ENCODE measurements around the gene GDAP1L1. TPM values are rescaled to one million over a fixed set of nuclear protein-coding genes. Genes with fewer than 3 reads are reported as not detected.
"Not testable (repeated sequence)": the region's sequence is repeated elsewhere in the genome, so short reads cannot be mapped to it uniquely, and the experiment has no call there.

The GDAP1L1 gene
- total RNA-seq, 1 donor from 2014 or later = not detected

- Mint-ChIP-seq H3K9me3 (no peaks in the 10 kb centered on the region), H3K27me3 (ENCODE audit: low read depth) (no peaks in the 10 kb centered on the region), H3K4me1 (ENCODE audit: low read depth) (no peaks in the 10 kb centered on the region), H3K4me3 (ENCODE audit: low read depth) (no peak overlapping the region), H3K27ac (no peak overlapping the region), H3K36me3 (ENCODE audit: low read depth) (no peaks in the 10 kb centered on the region)
- no peak for DNase-seq (ENCODE audit: low spot score)
- intact Hi-C loops (cut with micrococcal nuclease) = no loop called here
Measured at GRCh38 chr20:44274303-44275017, 27.4 kb downstream of the GDAP1L1 start.

- intact Hi-C loops (cut with micrococcal nuclease) = no loop called here
- Mint-ChIP-seq H3K4me1 (ENCODE audit: low read depth) (no peaks in the 10 kb centered on the region), H3K27ac (no peak overlapping the region), H3K9me3 (no peaks in the 10 kb centered on the region), H3K27me3 (ENCODE audit: low read depth) (no peaks in the 10 kb centered on the region), H3K36me3 (ENCODE audit: low read depth) (no peaks in the 10 kb centered on the region), H3K4me3 (ENCODE audit: low read depth) (no peak overlapping the region)
- no peak for DNase-seq (ENCODE audit: low spot score)
Measured at GRCh38 chr20:44279228-44279627, 32.1 kb downstream of the GDAP1L1 start.

GRCh38 chr20:44280387-44280786 is 33.3 kb downstream of the GDAP1L1 start:
- H3K36me3 Mint-ChIP-seq (ENCODE audit: low read depth) = no peaks in the 10 kb centered on the region
- H3K4me1 Mint-ChIP-seq (ENCODE audit: low read depth) = no peaks in the 10 kb centered on the region
- H3K27me3 Mint-ChIP-seq (ENCODE audit: low read depth) = no peaks in the 10 kb centered on the region
- no peaks in the 10 kb centered on the region for H3K9me3 Mint-ChIP-seq
- DNase-seq (ENCODE audit: low spot score) = no peak
- intact Hi-C loops (cut with micrococcal nuclease) = no loop called here
- no peak overlapping the region for H3K4me3 Mint-ChIP-seq (ENCODE audit: low read depth)
- no peak overlapping the region for H3K27ac Mint-ChIP-seq

GRCh38 chr20:44282192-44282591 is 35.1 kb downstream of the GDAP1L1 start:
- Mint-ChIP-seq H3K4me1 (ENCODE audit: low read depth) (no peaks in the 10 kb centered on the region), H3K4me3 (ENCODE audit: low read depth) (no peak overlapping the region), H3K27ac (no peak overlapping the region)

GRCh38 chr20:44284032-44284431 is 36.9 kb downstream of the GDAP1L1 start:
- Mint-ChIP-seq H3K9me3 (no peaks in the 10 kb centered on the region), H3K36me3 (ENCODE audit: low read depth) (no peaks in the 10 kb centered on the region), H3K27ac (no peak overlapping the region), H3K4me1 (ENCODE audit: low read depth) (no peaks in the 10 kb centered on the region), H3K27me3 (ENCODE audit: low read depth) (no peaks in the 10 kb centered on the region), H3K4me3 (ENCODE audit: low read depth) (no peak overlapping the region)
- intact Hi-C loops (cut with micrococcal nuclease) = no loop called here
- no peak for DNase-seq (ENCODE audit: low spot score)

More at GRCh38 chr20:44282192-44282591, 35.1 kb downstream of the GDAP1L1 start:
- intact Hi-C loops (cut with micrococcal nuclease) = no loop called here
- Mint-ChIP-seq H3K36me3 (ENCODE audit: low read depth) (no peaks in the 10 kb centered on the region), H3K9me3 (no peaks in the 10 kb centered on the region), H3K27me3 (ENCODE audit: low read depth) (no peaks in the 10 kb centered on the region)
- no peak for DNase-seq (ENCODE audit: low spot score)

GRCh38 chr20:44287272-44288097 is 40.4 kb downstream of the GDAP1L1 start:
- Mint-ChIP-seq H3K36me3 (ENCODE audit: low read depth) (no peaks in the 10 kb centered on the region), H3K9me3 (no peaks in the 10 kb centered on the region), H3K27ac (no peak overlapping the region), H3K4me1 (ENCODE audit: low read depth) (no peaks in the 10 kb centered on the region), H3K4me3 (ENCODE audit: low read depth) (no peak overlapping the region), H3K27me3 (ENCODE audit: low read depth) (no peaks in the 10 kb centered on the region)
- intact Hi-C loops (cut with micrococcal nuclease) = no loop called here
- DNase-seq (ENCODE audit: low spot score) = no peak

- no peaks in the 10 kb centered on the region for H3K4me1 Mint-ChIP-seq (ENCODE audit: low read depth)
- intact Hi-C loops (cut with micrococcal nuclease) = no loop called here
- no peak overlapping the region for H3K4me3 Mint-ChIP-seq (ENCODE audit: low read depth)
- H3K27ac Mint-ChIP-seq = no peak overlapping the region
- no peak for DNase-seq (ENCODE audit: low spot score)
- H3K9me3 Mint-ChIP-seq = no peaks in the 10 kb centered on the region
- no peaks in the 10 kb centered on the region for H3K27me3 Mint-ChIP-seq (ENCODE audit: low read depth)
- no peaks in the 10 kb centered on the region for H3K36me3 Mint-ChIP-seq (ENCODE audit: low read depth)
Measured at GRCh38 chr20:44288252-44288651, 41.1 kb downstream of the GDAP1L1 start.

- H3K4me3 Mint-ChIP-seq (ENCODE audit: low read depth) = no peak overlapping the region
- intact Hi-C loops (cut with micrococcal nuclease) = no loop called here
- no peak for DNase-seq (ENCODE audit: low spot score)
- no peak overlapping the region for H3K27ac Mint-ChIP-seq
- H3K9me3 Mint-ChIP-seq = no peaks in the 10 kb centered on the region
- H3K27me3 Mint-ChIP-seq (ENCODE audit: low read depth) = no peaks in the 10 kb centered on the region
- H3K4me1 Mint-ChIP-seq (ENCODE audit: low read depth) = no peaks in the 10 kb centered on the region
- no peaks in the 10 kb centered on the region for H3K36me3 Mint-ChIP-seq (ENCODE audit: low read depth)
Measured at GRCh38 chr20:44291754-44292153, 44.6 kb downstream of the GDAP1L1 start.

- no peak overlapping the region for H3K27ac Mint-ChIP-seq
- H3K27me3 Mint-ChIP-seq (ENCODE audit: low read depth) = no peaks in the 10 kb centered on the region
- no peak for DNase-seq (ENCODE audit: low spot score)
- H3K36me3 Mint-ChIP-seq (ENCODE audit: low read depth) = no peaks in the 10 kb centered on the region
- H3K4me3 Mint-ChIP-seq (ENCODE audit: low read depth) = no peak overlapping the region
- no peaks in the 10 kb centered on the region for H3K9me3 Mint-ChIP-seq
- intact Hi-C loops (cut with micrococcal nuclease) = no loop called here
- H3K4me1 Mint-ChIP-seq (ENCODE audit: low read depth) = no peaks in the 10 kb centered on the region
Measured at GRCh38 chr20:44296011-44296410, 48.9 kb downstream of the GDAP1L1 start.

GRCh38 chr20:44297721-44298120 is 50.6 kb downstream of the GDAP1L1 start:
- Mint-ChIP-seq H3K36me3 (ENCODE audit: low read depth) (no peaks in the 10 kb centered on the region), H3K4me1 (ENCODE audit: low read depth) (no peaks in the 10 kb centered on the region), H3K27ac (no peak overlapping the region), H3K9me3 (no peaks in the 10 kb centered on the region), H3K4me3 (ENCODE audit: low read depth) (no peak overlapping the region), H3K27me3 (ENCODE audit: low read depth) (no peaks in the 10 kb centered on the region)
- intact Hi-C loops (cut with micrococcal nuclease) = no loop called here
- no peak for DNase-seq (ENCODE audit: low spot score)

GRCh38 chr20:44299011-44299535 is 52.0 kb downstream of the GDAP1L1 start:
- H3K27ac Mint-ChIP-seq; H3K27me3 Mint-ChIP-seq (ENCODE audit: low read depth); H3K36me3 Mint-ChIP-seq (ENCODE audit: low read depth); H3K4me1 Mint-ChIP-seq (ENCODE audit: low read depth); H3K9me3 Mint-ChIP-seq; H3K4me3 Mint-ChIP-seq (ENCODE audit: low read depth); intact Hi-C loops (cut with micrococcal nuclease); DNase-seq (ENCODE audit: low spot score): not testable (repeated sequence)

- no peak for DNase-seq (ENCODE audit: low spot score)
- no peaks in the 10 kb centered on the region for H3K4me1 Mint-ChIP-seq (ENCODE audit: low read depth)
- H3K27me3 Mint-ChIP-seq (ENCODE audit: low read depth) = no peaks in the 10 kb centered on the region
- H3K36me3 Mint-ChIP-seq (ENCODE audit: low read depth) = no peaks in the 10 kb centered on the region
- no peaks in the 10 kb centered on the region for H3K9me3 Mint-ChIP-seq
- no peak overlapping the region for H3K27ac Mint-ChIP-seq
- H3K4me3 Mint-ChIP-seq (ENCODE audit: low read depth) = no peak overlapping the region
- intact Hi-C loops (cut with micrococcal nuclease) = no loop called here
Measured at GRCh38 chr20:44301285-44301684, 54.2 kb downstream of the GDAP1L1 start.

- Mint-ChIP-seq H3K4me3 (ENCODE audit: low read depth) (no peak overlapping the region), H3K27ac (no peak overlapping the region), H3K4me1 (ENCODE audit: low read depth) (no peaks in the 10 kb centered on the region), H3K9me3 (no peaks in the 10 kb centered on the region), H3K27me3 (ENCODE audit: low read depth) (no peaks in the 10 kb centered on the region), H3K36me3 (ENCODE audit: low read depth) (no peaks in the 10 kb centered on the region)
- DNase-seq (ENCODE audit: low spot score) = no peak
- intact Hi-C loops (cut with micrococcal nuclease) = no loop called here
Measured at GRCh38 chr20:44302026-44302669, 55.0 kb downstream of the GDAP1L1 start.

Data from activated T-helper 2 cell treated with anti-CD3 and anti-CD28 coated beads, Interferon-gamma antibody, Interleukin-2, Interleukin-4, amounts not matched to agents 10 μg/mL and 5 μg/mL and 100 μg/mL, durations not matched to agents 14 hours and 24 hours and 36 hours (primary cell).